Body of pancreas (tissue), 4 donors: ENCODE data around the gene ZNF133. TPM values are rescaled to one million over a fixed set of nuclear protein-coding genes. Genes with fewer than 3 reads are reported as not detected.

Experiments used
- ATAC-seq: fragments of 150-250 bp; one replicate; pipeline ENCODE4 v1.9.1; 2016
- DNase-seq, 4 donors: peaks; one replicate each; pipeline ENCODE4 v3.0.0-alpha.2; 2019
- H3K27ac ChIP-seq, 4 donors: fragments of 200-600 bp; sonication (generic); 1 replicate in 3 of 4; 2 replicates in 1 of 4; pipeline versions ENCODE4 v1.5.1 to v1.6.1; 2016 to 2019; ENCODE audit warnings: mild to moderate bottlenecking in 1 of 4, mixed read lengths in 1 of 4, moderate library complexity in 1 of 4
- H3K27me3 ChIP-seq, 2 donors: fragments of 200-600 bp; sonication (generic); one replicate each; pipeline ENCODE4 v1.6.0; 2016; ENCODE audit warnings: mild to moderate bottlenecking in 1 of 2
- H3K36me3 ChIP-seq, 2 donors: fragments of 200-600 bp; sonication (generic); replicated peaks in 1 of 2; 2 replicates each; pipeline ENCODE4 v1.5.1; 2016; ENCODE audit warnings: low read depth in 2 of 2; ENCODE audit not compliant: insufficient read depth in 1 of 2
- H3K4me1 ChIP-seq: fragments of 200-600 bp; sonication (generic); one replicate; pipeline ENCODE4 v1.6.0; 2016
- H3K4me3 ChIP-seq, 2 donors: fragments of 200-600 bp; sonication (generic); 1 replicate in 1 of 2; 2 replicates in 1 of 2; pipeline ENCODE4 v1.5.1; 2016 to 2019
- H3K9me3 ChIP-seq, 3 donors: fragments of 200-600 bp; sonication (generic); 1 replicate in 2 of 3; 2 replicates in 1 of 3; pipeline ENCODE4 v1.5.1; 2016
- CTCF ChIP-seq, 7 experiments: fragments of 450-650 bp in 4 of 7; fragments of 200-600 bp in 3 of 7; sonication (generic) in 3 of 7; IDR thresholded peaks; one replicate each; pipeline ENCODE4 v1.5.1; 2016 to 2019; ENCODE audit warnings: antibody characterized with exemption in 7 of 7
- POLR2A ChIP-seq, 3 donors: fragments of 450-650 bp; IDR thresholded peaks; one replicate each; pipeline ENCODE4 v1.6.1; 2016; ENCODE audit warnings: antibody characterized with exemption in 3 of 3, mild to moderate bottlenecking in 2 of 3
- WGBS, 2 donors: methylation state at CpG; one replicate each; pipeline ENCODE4 v1.1.5; 2017; 5-methylcytosine and 5-hydroxymethylcytosine counted together
- intact Hi-C: fragments of 100-400 bp; cut with DNase I; formaldehyde crosslinking; loops from one replicate; pipeline ENCODE4 v1.15.1; 2023
- total RNA-seq, 2 donors: library from RNA; depleted of rRNA; stranded (reverse); fragments of >200 nt; gene quantifications; one replicate each; pipeline ENCODE4 v1.1.0, GENCODE V29; 2016

ZNF133 gene
- total RNA-seq, 2 donors from 2014 or later, result 10.9 to 22.7 TPM

- Histone ChIP-seq H3K36me3 (peaks cover 0 to 5% of the 10 kb centered on the region in 2 donors), H3K9me3 (no peaks in the 10 kb centered on the region), H3K4me1 (no peaks in the 10 kb centered on the region), H3K4me3 (no peak overlapping the region), H3K27me3 (no peaks in the 10 kb centered on the region), H3K27ac (no peak overlapping the region)
- DNase-seq (no peak), ATAC-seq (no peak)
- intact Hi-C loops, result no loop called here
- TF ChIP-seq CTCF (IDR thresholded peaks at IDR 0.05), result no peak
- no peak for TF ChIP-seq POLR2A (IDR thresholded peaks at IDR 0.05)
These were observed 33.0 kb downstream of the ZNF133 start for GRCh38 chr20:18321316-18321715.

- DNase-seq (no peak), ATAC-seq (no peak)
- WGBS, 2 donors, result 78 to 95% methylated on average over 10 of the region's 10 CpGs
- Histone ChIP-seq H3K9me3 (no peaks in the 10 kb centered on the region), H3K4me3 (no peak overlapping the region), H3K36me3 (no peaks in the 10 kb centered on the region), H3K27me3 (no peaks in the 10 kb centered on the region), H3K27ac (no peak overlapping the region), H3K4me1 (no peaks in the 10 kb centered on the region)
- TF ChIP-seq POLR2A (IDR thresholded peaks at IDR 0.05), result no peak
- no peak for TF ChIP-seq CTCF (IDR thresholded peaks at IDR 0.05)
- intact Hi-C loops, result no loop called here
These were observed 33.9 kb downstream of the ZNF133 start for GRCh38 chr20:18321976-18322950.

GRCh38 chr20:18323705-18324104 lies 35.4 kb downstream of the ZNF133 start:
- Histone ChIP-seq H3K27ac (no peak overlapping the region), H3K4me1 (no peaks in the 10 kb centered on the region), H3K27me3 (no peaks in the 10 kb centered on the region), H3K4me3 (no peak overlapping the region), H3K9me3 (peaks cover 0 to 4% (median 0%) of the 10 kb centered on the region in 3 donors), H3K36me3 (no peaks in the 10 kb centered on the region)
- TF ChIP-seq CTCF (IDR thresholded peaks at IDR 0.05) (no peak), POLR2A (IDR thresholded peaks at IDR 0.05) (no peak)
- WGBS, 2 donors, result 89 to 92% methylated on average over 4 of the region's 4 CpGs
- DNase-seq (no peak), ATAC-seq (no peak)
- intact Hi-C loops, result no loop called here

- Histone ChIP-seq H3K36me3 (no peaks in the 10 kb centered on the region), H3K27ac (no peak overlapping the region), H3K4me3 (no peak overlapping the region), H3K4me1 (no peaks in the 10 kb centered on the region), H3K9me3 (peaks cover 0 to 4% (median 0%) of the 10 kb centered on the region in 3 donors), H3K27me3 (no peaks in the 10 kb centered on the region)
- intact Hi-C loops, result no loop called here
- DNase-seq (no peak), ATAC-seq (no peak)
- TF ChIP-seq CTCF (IDR thresholded peaks at IDR 0.05), result no peak
- whole genome bisulfite sequencing, 2 donors, result 34 to 67% methylated on average over 3 of the region's 3 CpGs
These were observed 36.3 kb downstream of the ZNF133 start for GRCh38 chr20:18324596-18325089.
